Activated B cell treated with CpG ODN at 0.5 μM for 24 hours (primary cell): ENCODE measurements around the gene ARSA. TPM values are rescaled to one million over a fixed set of nuclear protein-coding genes. Genes with fewer than 3 reads are reported as not detected.
"Not testable (repeated sequence)": the region's sequence is repeated elsewhere in the genome, so short reads cannot be mapped to it uniquely, and the experiment has no call there.

Experiments
- ATAC-seq: fragments of 200-7000 bp; cut with Tn5 transposase; one replicate; pipeline ENCODE4 v1.10.0; 2021; ENCODE audit warnings: low read depth, mild to moderate bottlenecking, moderate library complexity
- CTCF ChIA-PET: fragments of 350-600 bp; sonication (Branson Sonifier 250); formaldehyde crosslinking; loops from one replicate; lab custom pipeline; 2021; ENCODE audit warnings: antibody characterized with exemption; lab: Charles Lee
- POLR2A ChIA-PET: fragments of 350-600 bp; sonication (Branson Sonifier 250); formaldehyde crosslinking; loops from one replicate; lab custom pipeline; 2021; ENCODE audit warnings: antibody characterized with exemption; lab: Charles Lee
- DNase-seq: peaks from one replicate; pipeline ENCODE4 v3.0.0; 2022
- H3K27ac Mint-ChIP-seq: one replicate; pipeline ENCODE4 v1.8.0; 2020; ENCODE audit warnings: mixed read lengths
- H3K27me3 Mint-ChIP-seq: one replicate; pipeline ENCODE4 v1.8.0; 2021; ENCODE audit warnings: mixed read lengths
- H3K36me3 Mint-ChIP-seq: one replicate; pipeline ENCODE4 v1.8.0; 2021; ENCODE audit warnings: low read depth, mixed read lengths
- H3K4me1 Mint-ChIP-seq: one replicate; pipeline ENCODE4 v1.8.0; 2021; ENCODE audit warnings: mixed read lengths
- H3K4me3 Mint-ChIP-seq: one replicate; pipeline ENCODE4 v1.8.0; 2020; ENCODE audit warnings: mild to moderate bottlenecking, mixed read lengths
- H3K9me3 Mint-ChIP-seq: one replicate; pipeline ENCODE4 v1.8.0; 2020; ENCODE audit warnings: mixed read lengths
- intact Hi-C: fragments of 100-400 bp; cut with micrococcal nuclease; formaldehyde crosslinking; loops from one replicate; pipeline ENCODE4 v1.15.1; 2024
- total RNA-seq: library from RNA; stranded (reverse); gene quantifications from 2 replicates; pipeline ENCODE4 v1.2.3, GENCODE V29; 2022
- TF ChIP-seq, protein P1 (sequence below): fragments of 200-600 bp; IDR thresholded peaks from one replicate; pipeline ENCODE4 v1.8.0; 2022; ENCODE audit warnings: antibody characterized with exemption, mild to moderate bottlenecking

ARSA gene
- total RNA-seq, 1 donor from 2014 or later: 50.9 TPM

DNA sequence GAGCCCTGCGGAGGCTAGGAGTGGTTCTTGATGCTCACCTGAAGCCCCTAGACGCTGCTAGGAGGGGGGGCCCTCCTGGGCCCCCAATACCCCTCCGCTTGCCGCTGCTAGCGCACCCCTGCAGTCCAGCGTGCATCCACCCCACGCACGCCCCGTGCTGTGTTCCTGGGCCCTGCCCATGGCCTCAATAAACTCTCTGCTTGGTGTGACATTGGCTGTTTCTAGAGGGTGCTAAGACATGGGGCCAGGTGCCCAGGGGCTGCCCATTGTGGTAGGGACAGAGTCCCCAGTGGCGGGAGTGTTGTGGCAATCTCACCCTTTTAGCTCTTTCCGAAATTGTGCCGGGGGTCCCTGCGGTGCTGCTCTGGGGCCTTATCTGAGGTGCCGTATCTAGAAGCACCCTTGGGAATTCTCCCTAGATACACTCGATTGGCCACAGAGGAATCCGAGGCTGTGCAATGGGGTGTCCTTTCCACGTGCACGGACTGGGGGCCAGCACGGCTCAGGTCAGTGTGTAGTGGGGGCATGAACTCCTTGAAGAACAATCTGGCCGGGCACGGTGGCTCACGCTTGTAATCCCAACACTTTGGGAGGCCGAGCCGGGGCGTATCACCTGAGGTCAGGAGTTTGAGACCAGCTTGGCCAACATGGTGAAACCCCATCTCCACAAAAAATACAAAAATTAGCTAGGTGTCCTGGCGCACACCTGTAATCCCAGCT lies 16.5 kb downstream of the ARSA start:
- peaks cover 37% of the 10 kb centered on the region for H3K27me3 Mint-ChIP-seq
- intact Hi-C loops: no loop called here

GRCh38 chr22:50610581-50610980 lies 17.4 kb downstream of the ARSA start:
- DNase-seq (no peak), ATAC-seq (no peak)
- CTCF ChIA-PET: no interaction called here
- Mint-ChIP-seq H3K9me3 (no peaks in the 10 kb centered on the region), H3K36me3 (no peaks in the 10 kb centered on the region), H3K4me1 (no peaks in the 10 kb centered on the region), H3K27ac (no peak overlapping the region), H3K4me3 (no peak overlapping the region), H3K27me3 (peaks cover 42% of the 10 kb centered on the region)
- intact Hi-C loops: no loop called here
- TF ChIP-seq, protein P1, sequence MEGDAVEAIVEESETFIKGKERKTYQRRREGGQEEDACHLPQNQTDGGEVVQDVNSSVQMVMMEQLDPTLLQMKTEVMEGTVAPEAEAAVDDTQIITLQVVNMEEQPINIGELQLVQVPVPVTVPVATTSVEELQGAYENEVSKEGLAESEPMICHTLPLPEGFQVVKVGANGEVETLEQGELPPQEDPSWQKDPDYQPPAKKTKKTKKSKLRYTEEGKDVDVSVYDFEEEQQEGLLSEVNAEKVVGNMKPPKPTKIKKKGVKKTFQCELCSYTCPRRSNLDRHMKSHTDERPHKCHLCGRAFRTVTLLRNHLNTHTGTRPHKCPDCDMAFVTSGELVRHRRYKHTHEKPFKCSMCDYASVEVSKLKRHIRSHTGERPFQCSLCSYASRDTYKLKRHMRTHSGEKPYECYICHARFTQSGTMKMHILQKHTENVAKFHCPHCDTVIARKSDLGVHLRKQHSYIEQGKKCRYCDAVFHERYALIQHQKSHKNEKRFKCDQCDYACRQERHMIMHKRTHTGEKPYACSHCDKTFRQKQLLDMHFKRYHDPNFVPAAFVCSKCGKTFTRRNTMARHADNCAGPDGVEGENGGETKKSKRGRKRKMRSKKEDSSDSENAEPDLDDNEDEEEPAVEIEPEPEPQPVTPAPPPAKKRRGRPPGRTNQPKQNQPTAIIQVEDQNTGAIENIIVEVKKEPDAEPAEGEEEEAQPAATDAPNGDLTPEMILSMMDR: no peak
- POLR2A ChIA-PET: interaction anchor here (0.6 kb wide), 1 partner anchor 14 kb away, joined by 3 read pairs; no protein-coding TSS in a partner anchor

More for the DNA sequence above, 16.5 kb downstream of the ARSA start:
- H3K36me3 Mint-ChIP-seq: no peaks in the 10 kb centered on the region
- TF ChIP-seq, protein P1: no peak
- ATAC-seq (no peak), DNase-seq (no peak)
- ChIA-PET POLR2A (interaction anchor here (0.6 kb wide), 1 partner anchor 15 kb away, joined by 3 read pairs; no protein-coding TSS in a partner anchor), CTCF (no interaction called here)
- H3K9me3 Mint-ChIP-seq: no peaks in the 10 kb centered on the region
- no peaks in the 10 kb centered on the region for H3K4me1 Mint-ChIP-seq
- H3K4me3 Mint-ChIP-seq: no peak overlapping the region
- H3K27ac Mint-ChIP-seq: no peak overlapping the region

DNA sequence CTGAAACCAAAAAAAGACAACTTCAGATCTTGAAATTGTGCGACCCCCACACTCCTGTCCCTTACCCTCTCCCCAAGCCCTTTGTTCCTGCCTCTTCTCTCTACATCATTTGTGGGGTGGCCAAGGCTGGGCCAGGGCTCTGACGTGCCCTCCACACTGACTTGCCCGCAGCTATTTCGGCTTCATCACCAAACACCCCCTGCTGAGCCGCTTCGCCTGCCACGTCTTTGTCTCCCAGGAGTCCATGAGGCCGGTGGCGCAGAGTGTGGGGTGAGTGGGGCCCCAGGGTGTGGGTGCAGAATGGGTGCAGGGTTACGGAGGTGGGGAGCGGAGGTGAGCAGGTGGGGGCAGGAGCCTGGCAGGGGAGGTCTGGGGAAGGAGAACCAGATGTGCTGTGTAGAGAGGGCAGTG lies 17.9 kb downstream of the ARSA start:
- ATAC-seq: no peak

DNA sequence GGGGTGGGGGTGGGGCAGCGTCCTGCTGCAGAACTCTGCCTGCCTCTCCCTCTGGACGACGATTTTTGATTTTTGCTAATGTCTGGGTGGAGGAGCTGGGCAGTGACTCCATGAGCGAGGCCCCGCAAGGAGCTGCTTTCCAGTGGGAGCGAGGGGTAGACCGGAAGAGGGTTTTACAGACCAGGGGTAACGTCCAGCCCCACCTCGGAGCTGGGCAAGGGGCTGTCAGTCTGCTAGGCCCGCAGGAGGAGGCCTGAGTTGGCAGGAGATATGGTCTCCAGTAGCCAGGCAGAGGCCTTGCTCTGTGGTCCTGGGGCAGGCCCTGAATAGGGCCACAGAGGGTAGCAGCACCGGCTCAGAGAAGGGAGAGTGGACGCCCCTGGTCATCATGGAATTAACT lies 18.4 kb downstream of the ARSA start:
- CTCF ChIA-PET: no interaction called here
- no peak for DNase-seq
- TF ChIP-seq, protein P1: no peak

More for the DNA sequence above, 17.9 kb downstream of the ARSA start:
- no peaks in the 10 kb centered on the region for H3K36me3 Mint-ChIP-seq
- no peak for DNase-seq
- TF ChIP-seq, protein P1: no peak
- H3K27ac Mint-ChIP-seq: no peak overlapping the region
- no peaks in the 10 kb centered on the region for H3K4me1 Mint-ChIP-seq
- peaks cover 42% of the 10 kb centered on the region for H3K27me3 Mint-ChIP-seq
- ChIA-PET POLR2A (no interaction called here), CTCF (no interaction called here)
- no peaks in the 10 kb centered on the region for H3K9me3 Mint-ChIP-seq
- no peak overlapping the region for H3K4me3 Mint-ChIP-seq
- intact Hi-C loops: no loop called here

GRCh38 chr22:50608996-50609395 lies 19.0 kb downstream of the ARSA start:
- ChIA-PET POLR2A (no interaction called here), CTCF (no interaction called here)
- Mint-ChIP-seq H3K4me3 (no peak overlapping the region), H3K27ac (no peak overlapping the region), H3K27me3 (peaks cover 42% of the 10 kb centered on the region), H3K36me3 (no peaks in the 10 kb centered on the region), H3K9me3 (no peaks in the 10 kb centered on the region), H3K4me1 (no peaks in the 10 kb centered on the region)
- intact Hi-C loops: no loop called here
- TF ChIP-seq, protein P1: no peak
- DNase-seq (no peak), ATAC-seq (no peak)

More for the DNA sequence above, 18.4 kb downstream of the ARSA start:
- no peaks in the 10 kb centered on the region for H3K36me3 Mint-ChIP-seq
- H3K27ac Mint-ChIP-seq: no peak overlapping the region
- peaks cover 42% of the 10 kb centered on the region for H3K27me3 Mint-ChIP-seq
- no peak overlapping the region for H3K4me3 Mint-ChIP-seq
- intact Hi-C loops: no loop called here
- H3K4me1 Mint-ChIP-seq: no peaks in the 10 kb centered on the region
- no peak for ATAC-seq
- POLR2A ChIA-PET: no interaction called here
- no peaks in the 10 kb centered on the region for H3K9me3 Mint-ChIP-seq

DNA sequence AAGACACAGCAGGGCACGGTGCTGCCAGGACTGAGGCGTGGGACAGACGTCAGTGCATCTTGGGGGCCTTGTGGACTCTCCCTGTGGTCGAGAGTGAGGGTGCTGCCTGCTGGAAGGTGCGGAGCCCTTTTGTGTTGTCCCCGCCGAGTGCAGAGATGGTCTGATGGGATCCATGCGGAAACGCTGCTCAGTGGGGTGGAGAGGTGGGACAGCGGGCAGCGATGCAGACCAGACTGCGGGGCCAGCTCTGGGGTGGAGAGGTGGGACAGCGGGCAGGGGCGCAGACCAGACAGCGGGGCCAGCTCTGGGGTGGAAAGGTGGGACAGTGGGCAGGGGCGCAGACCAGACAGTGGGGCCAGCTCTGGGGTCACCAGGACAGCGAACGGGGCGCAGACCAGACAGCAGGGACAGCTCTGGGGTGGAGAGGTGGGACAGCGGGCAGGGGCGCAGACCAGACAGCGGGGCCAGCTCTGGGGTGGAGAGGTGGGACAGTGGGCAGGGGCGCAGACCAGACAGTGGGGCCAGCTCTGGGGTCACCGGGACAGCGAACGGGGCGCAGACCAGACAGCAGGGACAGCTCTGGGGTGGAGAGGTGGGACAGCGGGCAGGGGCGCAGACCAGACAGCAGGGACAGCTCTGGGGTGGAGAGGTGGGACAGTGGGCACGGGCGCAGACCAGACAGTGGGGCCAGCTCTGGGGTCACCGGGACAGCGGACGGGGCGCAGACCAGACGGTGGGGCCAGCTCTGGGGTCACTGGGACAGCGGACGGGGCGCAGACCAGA lies 19.7 kb downstream of the ARSA start:
- CTCF ChIA-PET, H3K36me3 Mint-ChIP-seq, H3K4me3 Mint-ChIP-seq, ATAC-seq, intact Hi-C loops, POLR2A ChIA-PET, H3K9me3 Mint-ChIP-seq, H3K4me1 Mint-ChIP-seq, DNase-seq, H3K27ac Mint-ChIP-seq: not testable (repeated sequence)
- H3K27me3 Mint-ChIP-seq: peaks cover 40% of the 10 kb centered on the region
